ENCODE measurements around the gene GRIK5.

The GRIK5 gene

GRCh38 chr19:42068361-42068755, 1.6 kb downstream of the GRIK5 start:
- Histone ChIP-seq H3K36me3 (no peaks in the 10 kb centered on the region), H3K4me1 (ENCODE audit: control insufficient read depth in 1 of 2, insufficient read depth in 1 of 2, low read depth in 1 of 2, low read length in 1 of 2) (peaks cover 13 to 17% of the 10 kb centered on the region in 2 experiments), H3K9me3 (no peaks in the 10 kb centered on the region), H3K27me3 (peaks cover 27% of the 10 kb centered on the region), H3K4me3 (ENCODE audit: low read depth in 1 of 2, low read length in 1 of 2) (no peak overlapping the region), H3K27ac (peak overlapping the region; percentile 1)
- no peak for TF ChIP-seq CTCF (IDR thresholded peaks at IDR 0.05)

GRCh38 chr19:42067315-42067888, 2.6 kb downstream of the GRIK5 start:
- Histone ChIP-seq H3K9me3 (no peaks in the 10 kb centered on the region), H3K27me3 (peaks cover 27% of the 10 kb centered on the region), H3K4me1 (ENCODE audit: control insufficient read depth in 1 of 2, insufficient read depth in 1 of 2, low read depth in 1 of 2, low read length in 1 of 2) (peaks cover 13 to 17% of the 10 kb centered on the region in 2 experiments), H3K36me3 (no peaks in the 10 kb centered on the region), H3K4me3 (ENCODE audit: low read depth in 1 of 2, low read length in 1 of 2) (no peak overlapping the region), H3K27ac (no peak overlapping the region)
- TF ChIP-seq CTCF (IDR thresholded peaks at IDR 0.05), result no peak

- Histone ChIP-seq H3K27ac (no peak overlapping the region), H3K4me1 (ENCODE audit: control insufficient read depth in 1 of 2, insufficient read depth in 1 of 2, low read depth in 1 of 2, low read length in 1 of 2) (peaks cover 13 to 17% of the 10 kb centered on the region in 2 experiments), H3K27me3 (peaks cover 27% of the 10 kb centered on the region)
Measured at GRCh38 chr19:42066075-42066754, 3.8 kb downstream of the GRIK5 start.

GRCh38 chr19:42065511-42065910, 4.5 kb downstream of the GRIK5 start:
- H3K27me3 ChIP-seq, result peaks cover 27% of the 10 kb centered on the region
- no peak overlapping the region for H3K4me3 ChIP-seq (ENCODE audit: low read depth in 1 of 2, low read length in 1 of 2)
- H3K9me3 ChIP-seq, result no peaks in the 10 kb centered on the region
- H3K4me1 ChIP-seq (ENCODE audit: control insufficient read depth in 1 of 2, insufficient read depth in 1 of 2, low read depth in 1 of 2, low read length in 1 of 2), result peaks cover 10 to 17% of the 10 kb centered on the region in 2 experiments
- no peak overlapping the region for H3K27ac ChIP-seq
- no peaks in the 10 kb centered on the region for H3K36me3 ChIP-seq
- no peak for TF ChIP-seq CTCF (IDR thresholded peaks at IDR 0.05)

More at GRCh38 chr19:42066075-42066754, 3.8 kb downstream of the GRIK5 start:
- H3K36me3 ChIP-seq, result no peaks in the 10 kb centered on the region
- no peak for TF ChIP-seq CTCF (IDR thresholded peaks at IDR 0.05)
- no peak overlapping the region for H3K4me3 ChIP-seq (ENCODE audit: low read depth in 1 of 2, low read length in 1 of 2)
- no peaks in the 10 kb centered on the region for H3K9me3 ChIP-seq

- no peaks in the 10 kb centered on the region for H3K36me3 ChIP-seq
- H3K27ac ChIP-seq, result no peak overlapping the region
- H3K27me3 ChIP-seq, result peaks cover 24% of the 10 kb centered on the region
- no peak for TF ChIP-seq CTCF (IDR thresholded peaks at IDR 0.05)
- H3K4me3 ChIP-seq (ENCODE audit: low read depth in 1 of 2, low read length in 1 of 2), result no peak overlapping the region
- H3K9me3 ChIP-seq, result no peaks in the 10 kb centered on the region
- peaks cover 5 to 13% of the 10 kb centered on the region in 2 experiments for H3K4me1 ChIP-seq (ENCODE audit: control insufficient read depth in 1 of 2, insufficient read depth in 1 of 2, low read depth in 1 of 2, low read length in 1 of 2)
Measured at GRCh38 chr19:42065051-42065450, 5.0 kb downstream of the GRIK5 start.

Data from neutrophil (primary cell).